HG03521 (cell line): ENCODE measurements around the gene PDPK1.
"Not testable (repeated sequence)": the region's sequence is repeated elsewhere in the genome, so short reads cannot be mapped to it uniquely, and the experiment has no call there.

Experiments
- ATAC-seq: cut with Tn5 transposase; IDR thresholded peaks from one replicate; pipeline ENCODE4 v1.9.1; 2021; ENCODE audit warnings: mild to moderate bottlenecking, moderate library complexity; ENCODE audit not compliant: unreplicated experiment

Gene PDPK1

DNA sequence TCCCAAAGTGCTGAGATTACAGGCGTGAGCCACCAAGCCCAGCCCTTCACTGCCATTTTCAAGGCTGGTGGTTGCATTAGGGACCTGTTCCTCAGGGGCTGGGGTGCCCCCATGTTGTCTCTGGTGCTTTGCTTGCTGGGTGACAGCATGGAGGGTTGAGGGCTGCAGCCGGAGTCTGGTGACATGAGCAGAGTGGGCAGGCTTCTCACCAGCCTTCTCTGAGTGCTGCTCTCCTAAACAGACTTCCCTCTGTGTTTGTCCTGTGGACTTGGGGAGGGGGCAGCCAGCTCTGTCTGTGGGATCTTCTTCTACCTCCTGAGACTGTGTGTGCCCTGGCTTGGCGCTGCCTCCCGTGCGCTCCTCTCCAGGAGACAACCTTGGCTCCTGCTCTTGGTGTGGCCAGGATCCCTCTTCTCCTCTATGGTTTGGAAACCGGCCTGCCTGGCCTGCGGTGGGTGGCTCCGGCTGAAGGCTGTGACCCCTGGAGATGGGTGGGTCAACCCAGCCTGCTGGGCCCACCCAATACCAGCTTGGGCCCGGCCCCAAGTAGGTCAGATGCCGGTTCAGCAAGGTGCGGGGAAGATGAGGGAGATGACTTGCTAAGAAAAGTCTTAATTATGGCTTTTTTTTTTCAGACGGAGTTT, 72.1 kb downstream of the PDPK1 start:
- ATAC-seq, result no peak

- ATAC-seq, result no peak
These were observed 73.1 kb downstream of the PDPK1 start for GRCh38 chr16:2610781-2611498.

GRCh38 chr16:2611499-2611862, 73.7 kb downstream of the PDPK1 start:
- no peak for ATAC-seq

DNA sequence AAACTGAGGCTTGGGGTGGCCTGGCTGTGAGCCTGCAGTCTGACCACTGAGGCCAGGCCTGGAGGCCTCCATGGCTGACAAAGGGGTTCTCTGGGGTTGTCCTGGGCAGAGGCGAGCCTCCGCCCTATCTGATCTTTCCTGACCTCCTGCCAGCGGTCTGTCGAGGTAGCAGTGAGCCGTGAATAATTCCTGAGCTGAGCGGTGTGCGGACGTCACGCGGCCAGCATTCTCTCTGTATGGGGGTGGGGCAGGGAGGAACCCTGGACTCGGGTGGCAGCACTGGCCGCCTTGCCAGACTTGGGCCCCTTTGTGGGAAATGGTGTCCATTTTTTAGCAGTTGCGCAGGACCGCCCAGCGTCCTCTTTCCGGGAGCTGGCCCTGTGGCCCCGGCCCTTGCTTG, 74.1 kb downstream of the PDPK1 start:
- ATAC-seq, result not testable (repeated sequence)

- ATAC-seq, result not testable (repeated sequence)
These were observed 75.4 kb downstream of the PDPK1 start for GRCh38 chr16:2613251-2613650.

DNA sequence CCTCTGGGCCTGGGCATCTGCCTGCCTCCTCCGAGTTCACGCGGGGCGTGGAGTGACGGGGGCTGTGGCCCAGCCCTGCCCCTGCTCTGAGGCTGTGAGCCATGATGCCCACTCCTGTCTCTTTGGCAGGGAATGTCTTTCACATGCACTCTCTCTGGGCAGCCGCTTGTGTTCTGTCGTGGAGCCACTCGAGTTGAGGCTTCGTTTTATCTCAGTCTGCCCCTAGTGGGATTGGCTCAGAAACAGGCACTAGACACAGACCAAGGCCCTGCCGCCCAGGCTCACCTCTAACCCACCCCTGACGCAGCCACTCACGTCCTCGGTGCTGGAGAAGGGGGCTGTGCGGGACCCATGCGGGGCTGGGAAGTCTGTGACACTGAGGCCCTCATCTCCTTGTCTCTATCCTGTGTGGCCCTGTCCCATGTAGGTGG, 77.0 kb downstream of the PDPK1 start:
- no peak for ATAC-seq

GRCh38 chr16:2618964-2619363, 81.1 kb downstream of the PDPK1 start:
- ATAC-seq, result not testable (repeated sequence)

GRCh38 chr16:2619628-2620027, 81.8 kb downstream of the PDPK1 start:
- ATAC-seq, result not testable (repeated sequence)

DNA sequence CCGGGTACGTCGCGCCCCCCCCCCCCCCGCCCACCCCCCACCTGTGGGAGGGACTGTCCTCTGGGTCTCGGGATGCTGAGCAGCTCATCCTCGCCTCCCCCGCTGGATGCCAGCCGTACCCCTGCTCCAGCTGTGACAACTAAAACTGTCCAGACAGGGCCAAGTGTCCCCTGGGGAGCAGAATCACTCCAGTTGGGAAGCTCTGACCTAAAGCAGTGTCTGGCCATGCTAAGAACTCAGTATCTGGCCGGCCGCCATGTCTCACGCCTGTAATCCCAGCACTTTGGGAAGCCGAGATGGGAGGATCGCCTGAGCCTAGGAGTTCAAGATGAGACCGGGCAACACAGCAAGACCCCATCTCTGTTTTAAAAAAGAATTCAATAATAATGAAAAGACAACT, 83.0 kb downstream of the PDPK1 start:
- ATAC-seq, result not testable (repeated sequence)

DNA sequence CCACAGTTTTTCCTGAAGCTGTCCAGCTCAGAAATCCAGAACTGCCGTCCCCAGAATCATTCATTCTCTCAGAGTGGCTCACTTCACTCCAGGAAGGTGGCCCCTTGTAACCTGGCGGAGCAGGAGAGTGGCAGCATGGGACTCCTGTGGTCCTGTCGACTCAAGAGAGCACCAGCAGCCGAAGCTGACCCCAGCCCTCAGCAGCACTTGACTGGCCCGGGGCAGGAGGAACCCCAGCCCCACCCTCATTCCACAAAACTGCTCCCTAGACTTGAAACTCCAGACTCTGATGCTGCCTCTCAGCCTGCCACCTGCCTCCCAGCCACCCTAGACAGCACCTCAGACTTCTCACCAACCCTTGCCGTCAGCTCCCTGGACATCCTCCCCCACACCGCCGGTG, 83.6 kb downstream of the PDPK1 start:
- ATAC-seq, result not testable (repeated sequence)

GRCh38 chr16:2627075-2627474, 89.3 kb downstream of the PDPK1 start:
- not testable (repeated sequence) for ATAC-seq

DNA sequence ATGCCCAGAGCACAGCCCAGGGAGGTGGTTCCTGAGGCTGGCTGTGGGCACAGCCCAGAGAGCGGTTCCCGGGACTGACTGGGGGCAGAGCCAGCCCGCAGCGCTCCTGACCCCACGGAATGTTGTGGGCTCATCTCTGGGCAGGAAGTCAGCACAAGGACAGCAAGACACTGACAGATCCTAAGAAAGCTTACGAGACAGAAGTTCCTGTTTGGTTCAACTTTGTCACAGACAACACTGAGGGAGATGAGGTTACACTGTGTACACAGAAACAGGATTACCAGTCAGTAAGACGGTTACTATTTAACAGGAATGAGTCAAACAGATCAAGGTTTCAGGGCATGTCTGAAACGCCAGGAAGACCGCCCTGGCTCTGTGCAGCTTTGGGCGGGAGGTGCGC, 93.4 kb downstream of the PDPK1 start:
- not testable (repeated sequence) for ATAC-seq

GRCh38 chr16:2632291-2632690, 94.5 kb downstream of the PDPK1 start:
- not testable (repeated sequence) for ATAC-seq

GRCh38 chr16:2639071-2639721, 101.4 kb downstream of the PDPK1 start:
- not testable (repeated sequence) for ATAC-seq

GRCh38 chr16:2639722-2640072, 101.9 kb downstream of the PDPK1 start:
- not testable (repeated sequence) for ATAC-seq

- not testable (repeated sequence) for ATAC-seq
These were observed 104.7 kb downstream of the PDPK1 start for GRCh38 chr16:2642561-2642960.

DNA sequence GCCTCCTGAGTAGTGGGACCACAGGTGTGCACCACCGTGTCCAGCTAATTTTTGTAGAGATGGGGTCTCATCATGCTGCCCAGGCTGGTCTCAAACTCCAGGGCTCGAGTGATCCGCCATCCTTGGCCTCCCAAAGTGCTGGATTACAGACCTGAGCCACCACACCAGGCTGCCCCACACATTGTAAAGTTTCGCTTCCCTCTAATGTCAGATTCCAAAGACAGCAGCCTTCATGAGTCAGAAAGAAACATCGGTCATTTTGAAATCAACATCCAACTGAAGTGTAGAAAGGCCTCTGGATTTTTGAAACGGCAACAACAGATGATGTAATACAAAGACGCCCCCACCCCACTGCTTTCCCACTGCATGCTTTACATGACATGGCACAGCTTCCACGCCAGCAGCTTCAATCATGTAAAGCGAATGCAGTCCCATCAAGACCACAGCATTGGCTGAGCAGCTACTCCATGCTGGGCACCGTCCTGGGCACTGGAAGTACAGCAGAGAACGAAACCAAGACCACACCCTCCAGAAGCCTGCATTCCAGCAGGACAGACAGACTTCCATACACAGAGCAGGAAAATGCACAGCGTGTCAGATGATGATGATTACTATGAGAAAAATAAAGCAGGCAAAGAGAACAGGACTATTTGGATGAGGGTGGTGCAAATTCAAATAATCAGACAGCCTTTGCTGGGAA, 107.1 kb downstream of the PDPK1 start:
- ATAC-seq, result not testable (repeated sequence)

DNA sequence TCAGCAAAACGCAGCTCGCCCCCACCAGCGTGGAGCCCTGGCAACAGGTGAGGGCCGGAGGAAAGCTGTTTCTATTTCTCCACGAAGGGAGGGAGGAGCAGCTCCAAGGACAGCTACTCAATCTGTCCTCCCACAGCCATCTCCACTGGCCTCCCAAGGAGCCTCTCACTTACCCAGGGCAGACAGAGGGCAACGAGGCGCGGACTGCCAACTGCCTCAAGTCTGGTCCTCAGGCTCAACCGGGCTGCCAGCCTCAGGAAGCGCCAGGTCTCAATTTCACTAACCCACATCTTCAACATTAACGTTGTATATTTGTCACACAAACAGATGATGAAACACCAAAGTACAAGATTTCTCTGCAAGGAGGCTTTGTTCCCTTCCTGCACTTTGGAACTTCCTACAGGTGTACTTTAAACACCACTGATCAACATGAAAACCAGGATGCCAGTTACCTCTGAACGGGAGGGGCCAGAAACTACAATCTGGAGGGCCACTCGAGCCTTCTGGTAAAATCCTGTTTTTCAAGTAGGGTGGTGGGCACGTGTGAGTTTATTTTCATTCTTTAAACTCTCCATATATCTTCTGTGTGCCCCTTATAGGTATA, 113.5 kb downstream of the PDPK1 start:
- not testable (repeated sequence) for ATAC-seq
